Hypothalamus (tissue), 51 donors: Measurements from ENCODE around the gene IKZF3.

Experiments
- DNase-seq, 51 donors: peaks; one replicate each; lab custom pipeline; 2025; lab: John Stamatoyannopoulos, UW

The IKZF3 gene

GRCh38 chr17:39818358-39819000 lies 45.6 kb downstream of the IKZF3 start:
- no peak for DNase-seq

GRCh38 chr17:39816272-39816671 lies 47.8 kb downstream of the IKZF3 start:
- DNase-seq, result no peak

- DNase-seq, result no peak
Observed at GRCh38 chr17:39814497-39814896, 49.6 kb downstream of the IKZF3 start.

GRCh38 chr17:39813631-39814030 lies 50.5 kb downstream of the IKZF3 start:
- no peak for DNase-seq

- no peak for DNase-seq
Observed at GRCh38 chr17:39812466-39812865, 51.6 kb downstream of the IKZF3 start.

- DNase-seq, result no peak
Observed at GRCh38 chr17:39810939-39811728, 53.0 kb downstream of the IKZF3 start.

- no peak for DNase-seq
Observed at GRCh38 chr17:39809221-39809620, 54.9 kb downstream of the IKZF3 start.

- no peak for DNase-seq
Observed at GRCh38 chr17:39808409-39808997, 55.6 kb downstream of the IKZF3 start.

GRCh38 chr17:39804839-39805238 lies 59.3 kb downstream of the IKZF3 start:
- DNase-seq, result no peak

- no peak for DNase-seq
Observed at GRCh38 chr17:39801055-39801454, 63.1 kb downstream of the IKZF3 start.

GRCh38 chr17:39800540-39800939 lies 63.6 kb downstream of the IKZF3 start:
- no peak for DNase-seq

GRCh38 chr17:39799395-39799794 lies 64.7 kb downstream of the IKZF3 start:
- no peak for DNase-seq

- DNase-seq, result no peak
Observed at GRCh38 chr17:39794249-39794970, 69.7 kb downstream of the IKZF3 start.

GRCh38 chr17:39793301-39793872 lies 70.7 kb downstream of the IKZF3 start:
- no peak for DNase-seq

GRCh38 chr17:39792526-39793221 lies 71.4 kb downstream of the IKZF3 start:
- no peak for DNase-seq

- DNase-seq, result no peak
Observed at GRCh38 chr17:39791111-39791992, 72.8 kb downstream of the IKZF3 start.

- DNase-seq, result no peak
Observed at GRCh38 chr17:39787743-39788484, 76.2 kb downstream of the IKZF3 start.

- no peak for DNase-seq
Observed at GRCh38 chr17:39787041-39787440, 77.1 kb downstream of the IKZF3 start.

- DNase-seq, result no peak
Observed at GRCh38 chr17:39782980-39783379, 81.1 kb downstream of the IKZF3 start.
